GM12891 (cell line): ENCODE results near the gene STARD13.

Experiments
- DNase-seq: peaks from one replicate; pipeline ENCODE4 v3.0.0; 2011; ENCODE audit warnings: low spot score; ENCODE audit not compliant: insufficient read length
- FAIRE-seq: peaks from 2 replicates; lab custom pipeline; 2011; peaks lifted over from hg19 to GRCh38; lab: Jason Lieb, UNC
- PAX5 ChIP-seq: IDR thresholded peaks from 2 replicates; pipeline ENCODE4 v1.6.1; 2011; ENCODE audit warnings: low read length, moderate library complexity, mild to moderate bottlenecking; ENCODE audit not compliant: insufficient read depth, severe bottlenecking
- POLR2A ChIP-seq: IDR thresholded peaks from 2 replicates; pipeline ENCODE4 v1.6.1; 2011; ENCODE audit warnings: low read depth, low read length, control low read depth
- POLR2AphosphoS5 ChIP-seq: IDR thresholded peaks from 2 replicates; pipeline ENCODE4 v1.6.1; 2011; ENCODE audit warnings: low read depth, low read length, control low read depth
- POU2F2 ChIP-seq: IDR thresholded peaks from 2 replicates; pipeline ENCODE4 v1.6.1; 2011; ENCODE audit warnings: low read depth, mild to moderate bottlenecking, control low read depth, low read length, moderate library complexity
- SPI1 ChIP-seq: IDR thresholded peaks from 2 replicates; pipeline ENCODE4 v1.6.1; 2011; ENCODE audit warnings: low read depth, low read length, control low read depth
- TAF1 ChIP-seq: IDR thresholded peaks from 2 replicates; pipeline ENCODE4 v1.6.1; 2011; ENCODE audit warnings: low read depth, low read length, control low read depth

STARD13 gene

DNA sequence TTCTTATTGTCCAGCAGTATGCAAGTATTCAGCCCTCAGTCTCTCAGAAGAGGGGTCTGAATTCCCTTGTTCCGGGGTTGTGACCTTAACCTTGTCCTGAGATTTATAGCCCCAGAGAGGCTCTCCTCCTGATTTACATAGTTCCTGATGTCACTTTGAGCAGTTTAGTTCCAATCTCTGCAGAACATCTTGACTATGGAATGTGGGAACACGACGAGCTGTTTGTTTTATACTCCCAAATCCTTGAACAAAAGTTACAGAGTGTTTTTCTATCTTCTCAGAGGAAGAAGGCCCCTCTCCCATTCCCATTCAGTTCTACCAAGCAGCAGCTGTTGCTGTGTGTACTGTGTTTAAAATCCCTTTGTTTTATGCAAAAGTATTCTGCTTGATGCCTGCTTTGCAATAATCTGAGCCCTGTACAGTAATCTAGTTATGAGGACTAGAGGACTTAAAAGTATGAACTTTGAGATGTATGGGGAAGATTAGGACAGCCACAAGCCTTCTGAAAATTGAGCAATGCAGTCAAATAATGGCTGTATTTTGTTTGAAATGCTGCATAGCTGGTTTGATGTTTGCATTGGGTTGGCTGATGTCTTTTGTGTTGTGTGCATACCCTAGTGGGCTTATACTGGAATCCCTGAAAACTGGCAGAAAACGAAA lies 194.7 kb downstream of the STARD13 start:
- FAIRE-seq = no peak

DNA sequence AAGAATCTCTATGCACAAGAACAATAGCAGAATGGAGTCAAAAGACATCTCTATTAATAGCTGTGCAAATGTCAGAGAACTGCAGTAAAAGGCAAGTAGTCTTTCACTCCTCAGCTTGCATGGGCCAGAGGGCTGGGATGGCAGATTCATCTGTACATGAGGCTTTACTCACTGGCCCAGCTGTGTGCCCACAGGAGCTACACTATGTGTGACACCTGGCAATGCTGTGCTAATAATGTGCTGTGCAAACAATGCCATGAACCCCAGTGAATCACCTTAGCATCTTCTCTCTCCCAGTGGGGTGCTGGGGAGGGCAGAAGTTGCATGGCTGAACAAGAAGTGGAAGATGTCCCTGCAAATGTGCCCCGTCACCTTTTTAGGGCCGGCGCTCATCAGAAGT lies 196.2 kb downstream of the STARD13 start:
- DNase-seq = no peak
- FAIRE-seq = no peak
- no peak for TF ChIP-seq SPI1
- no peak for TF ChIP-seq PAX5
- TF ChIP-seq POLR2AphosphoS5 = no peak
- no peak for TF ChIP-seq POU2F2
- TF ChIP-seq POLR2A = no peak
- TF ChIP-seq TAF1 = no peak

More for the DNA sequence above, 194.7 kb downstream of the STARD13 start:
- TF ChIP-seq POLR2A = no peak
- no peak for TF ChIP-seq PAX5
- TF ChIP-seq TAF1 = no peak
- no peak for TF ChIP-seq POLR2AphosphoS5
- no peak for TF ChIP-seq POU2F2
- TF ChIP-seq SPI1 = no peak
- DNase-seq = no peak

DNA sequence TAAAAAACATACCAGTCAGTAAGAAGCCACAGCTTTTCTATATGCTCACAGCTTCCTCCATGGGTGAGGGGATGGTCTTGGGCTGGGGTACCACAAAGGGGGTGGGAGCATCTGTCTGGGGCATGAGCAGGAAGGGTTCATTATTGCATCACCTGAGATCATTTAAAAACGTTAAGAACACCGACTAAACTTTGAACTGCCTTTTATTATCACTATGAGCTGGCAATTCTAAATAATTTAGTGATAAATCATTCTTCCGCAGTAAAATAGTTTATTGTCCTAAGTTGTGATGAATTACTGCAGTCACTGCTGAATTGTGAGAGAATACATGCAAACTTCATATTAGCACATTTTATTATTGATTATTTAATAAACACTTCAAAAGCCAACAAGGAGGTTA lies 197.8 kb downstream of the STARD13 start:
- TF ChIP-seq POU2F2 (no peak), SPI1 (no peak), PAX5 (no peak), POLR2A (no peak), TAF1 (no peak), POLR2AphosphoS5 (no peak)
- DNase-seq (no peak), FAIRE-seq (no peak)

DNA sequence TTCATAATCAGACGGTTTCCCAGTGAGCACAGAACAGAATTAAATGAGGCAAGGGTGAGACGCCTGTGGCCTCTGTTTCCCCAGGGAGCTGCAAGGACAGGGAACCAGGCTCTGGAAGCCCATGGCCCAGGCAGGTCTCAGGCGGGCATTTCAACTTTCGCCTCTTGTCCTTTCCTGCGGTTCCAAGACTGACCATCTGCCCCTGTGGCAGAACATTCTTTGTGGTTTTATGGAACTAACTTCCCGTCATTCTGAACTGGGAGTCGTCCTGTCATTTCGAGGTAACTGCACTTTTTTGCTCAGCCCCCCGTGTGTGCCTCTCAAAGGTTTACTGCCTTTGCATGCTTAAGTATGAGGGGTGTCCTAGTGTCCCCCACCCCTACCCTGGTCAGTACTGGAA lies 198.5 kb downstream of the STARD13 start:
- no peak for TF ChIP-seq POLR2A
- TF ChIP-seq TAF1 = no peak
- no peak for TF ChIP-seq SPI1
- TF ChIP-seq POU2F2 = no peak
- TF ChIP-seq PAX5 = no peak
- TF ChIP-seq POLR2AphosphoS5 = no peak
- FAIRE-seq (no peak), DNase-seq (no peak)

DNA sequence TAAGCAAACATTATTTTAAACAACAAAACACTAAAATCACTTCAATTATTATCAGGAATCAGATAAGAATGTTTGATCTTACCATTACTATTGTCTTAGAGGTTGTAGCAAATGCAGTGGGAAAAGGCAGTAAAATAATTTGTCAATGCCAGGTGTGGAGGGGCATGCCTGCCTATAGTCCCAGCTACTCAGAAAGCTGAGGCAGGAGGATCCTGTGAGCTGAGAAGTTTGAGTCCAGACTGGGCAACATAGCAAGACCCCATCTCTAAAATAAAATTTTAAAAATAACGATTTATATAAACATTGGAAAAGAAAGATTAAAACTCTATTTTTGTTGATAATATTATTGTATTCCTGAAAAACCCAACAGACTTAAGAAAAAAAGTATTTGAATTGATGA lies 202.5 kb downstream of the STARD13 start:
- DNase-seq (no peak), FAIRE-seq (no peak)
- TF ChIP-seq SPI1 = no peak
- no peak for TF ChIP-seq TAF1
- TF ChIP-seq POLR2AphosphoS5 = no peak

DNA sequence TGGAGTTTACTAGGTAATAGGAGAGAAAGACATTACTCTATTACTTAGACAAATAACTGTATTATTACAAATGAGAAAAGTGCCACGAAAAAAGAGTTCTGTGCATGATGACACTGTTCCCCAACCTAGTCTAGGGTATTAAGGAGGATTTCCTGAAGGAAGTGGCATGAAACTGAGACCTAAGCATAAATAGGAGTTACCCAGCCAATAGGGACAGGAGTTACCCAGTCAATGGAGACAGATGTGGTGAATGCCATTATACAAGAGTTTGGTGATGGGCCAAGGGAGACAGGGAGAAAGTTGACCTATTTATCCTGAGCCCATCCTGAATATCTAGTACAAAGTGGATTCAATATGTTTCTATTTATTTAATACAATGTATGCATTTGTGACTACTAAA lies 203.9 kb downstream of the STARD13 start:
- DNase-seq (no peak), FAIRE-seq (no peak)
- TF ChIP-seq POU2F2 (no peak), TAF1 (no peak), PAX5 (no peak)

DNA sequence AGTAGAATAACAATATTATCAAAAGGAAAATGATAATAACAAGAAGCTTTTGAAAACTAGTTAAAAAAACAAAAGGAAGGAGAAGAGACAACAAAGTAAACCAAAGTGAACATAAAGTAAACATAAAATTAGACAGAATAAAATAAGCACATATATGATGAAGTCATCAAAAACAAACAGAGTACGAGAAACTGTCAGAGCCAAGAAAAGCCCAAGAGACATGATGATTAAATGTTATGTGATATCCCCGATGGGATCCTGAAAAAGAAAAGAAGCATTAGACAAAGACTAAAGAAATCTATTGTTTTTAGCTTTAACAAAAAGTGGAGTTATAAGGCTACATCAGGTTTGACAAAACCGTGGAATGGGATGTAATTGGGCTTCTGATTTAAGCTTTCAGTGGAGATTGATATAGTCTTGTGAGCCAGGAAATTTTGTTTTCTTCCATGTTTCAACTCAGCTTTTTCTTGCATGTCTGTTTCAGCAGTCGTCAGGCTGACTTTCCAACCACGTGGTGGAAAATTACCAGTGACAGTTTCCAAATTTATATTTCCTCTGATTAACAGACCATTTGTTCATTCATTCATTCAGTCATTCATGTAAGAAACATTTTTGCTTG lies 204.5 kb downstream of the STARD13 start:
- DNase-seq (no peak), FAIRE-seq (no peak)
- no peak for TF ChIP-seq TAF1
- no peak for TF ChIP-seq SPI1
- no peak for TF ChIP-seq POU2F2
- TF ChIP-seq PAX5 = no peak
- no peak for TF ChIP-seq POLR2AphosphoS5
- TF ChIP-seq POLR2A = no peak

DNA sequence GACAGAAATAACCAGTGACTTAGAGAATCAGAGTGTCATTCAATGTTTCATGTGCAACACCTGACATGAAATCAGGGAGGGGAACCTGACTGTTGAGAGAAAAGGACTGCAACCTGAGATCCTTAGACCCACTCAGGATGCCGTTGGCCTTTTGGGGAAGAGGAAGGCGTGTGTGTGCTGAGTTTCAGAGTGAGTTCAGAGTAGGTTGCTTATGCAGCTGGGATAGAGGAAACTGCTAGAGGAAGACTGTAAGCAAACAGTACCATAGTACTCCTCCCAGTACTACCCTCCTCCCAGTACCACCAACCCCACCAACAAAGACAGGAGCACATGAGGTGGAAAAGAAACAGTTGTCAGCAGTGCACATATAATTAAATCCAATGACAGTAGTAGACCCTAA lies 205.6 kb downstream of the STARD13 start:
- no peak for TF ChIP-seq POLR2AphosphoS5
- TF ChIP-seq SPI1 = peak; percentile 26; the same call in 1 of the 2 replicates
- FAIRE-seq = peak; percentile 69
- DNase-seq = no peak

DNA sequence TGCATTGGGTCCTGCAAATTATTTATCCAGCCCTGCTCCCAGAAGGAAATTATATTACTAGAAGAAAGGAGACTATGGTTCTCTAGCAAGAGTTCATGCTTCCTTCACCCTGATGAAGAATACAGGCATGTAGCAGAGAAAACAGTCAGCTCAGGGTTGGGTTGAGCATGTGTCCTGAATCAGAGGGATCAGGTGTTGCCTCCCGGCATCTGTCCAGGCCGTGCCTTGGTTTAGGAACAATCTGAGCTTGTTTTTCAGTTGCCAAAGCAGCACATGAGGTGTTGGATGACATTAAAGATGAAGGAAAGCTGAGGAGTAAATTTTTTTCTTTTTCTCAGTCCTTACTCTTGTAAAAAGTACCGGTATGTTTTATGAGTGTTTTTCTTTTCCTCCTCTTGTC lies 207.3 kb downstream of the STARD13 start:
- FAIRE-seq (no peak), DNase-seq (no peak)
- TF ChIP-seq SPI1 = no peak
- no peak for TF ChIP-seq POLR2A
- no peak for TF ChIP-seq PAX5
- no peak for TF ChIP-seq TAF1
- TF ChIP-seq POLR2AphosphoS5 = no peak
- TF ChIP-seq POU2F2 = no peak

DNA sequence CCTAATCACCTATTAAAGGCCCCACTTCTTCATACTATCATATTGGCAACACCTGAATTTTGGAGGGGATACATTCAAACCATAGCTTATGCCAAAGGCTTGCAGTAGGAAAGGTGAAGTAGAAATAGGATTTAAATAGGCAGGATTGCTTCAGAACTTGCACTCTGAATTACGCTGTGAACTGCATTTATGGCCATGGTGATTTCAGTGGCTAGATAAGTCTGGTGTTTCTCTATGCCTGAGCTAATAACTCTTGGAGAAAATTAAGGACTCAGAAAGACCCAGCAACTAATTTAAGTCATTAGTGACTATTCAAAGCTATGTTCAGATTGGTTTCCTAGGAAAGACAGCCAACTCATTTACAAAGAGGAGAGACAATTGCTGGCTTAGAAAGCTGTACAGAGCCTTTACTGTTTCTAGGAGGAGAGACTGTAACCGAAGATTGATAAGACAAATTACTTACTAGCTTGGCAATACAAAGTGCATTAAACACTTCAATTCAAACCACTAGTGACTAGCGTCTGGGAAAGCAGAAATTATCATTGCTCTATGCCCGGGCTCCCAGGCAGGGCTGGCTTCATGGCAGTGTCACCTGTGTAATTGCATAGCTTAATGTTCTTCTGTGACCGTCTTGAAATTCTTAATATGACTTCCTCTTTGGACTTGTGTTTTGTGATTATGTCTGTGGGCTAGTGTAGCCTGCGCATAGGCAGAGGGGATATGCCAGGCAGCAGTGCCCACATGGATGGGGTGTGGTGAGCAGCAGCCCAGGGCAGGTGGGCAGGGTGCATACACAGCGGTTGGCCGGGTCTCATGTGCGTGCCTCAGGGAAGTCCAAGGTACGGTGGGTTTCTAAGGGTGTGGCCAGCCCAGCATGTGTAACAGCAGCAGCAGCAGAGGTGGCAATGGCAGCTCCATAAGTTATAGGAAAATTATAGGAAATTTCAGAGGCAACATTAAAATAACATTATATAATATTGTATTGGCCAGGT lies 209.3 kb downstream of the STARD13 start:
- no peak for FAIRE-seq
- no peak for TF ChIP-seq SPI1
- TF ChIP-seq PAX5 = no peak
- no peak for TF ChIP-seq TAF1
- no peak for TF ChIP-seq POLR2AphosphoS5
- TF ChIP-seq POLR2A = no peak
- no peak for TF ChIP-seq POU2F2

More for the DNA sequence above, 209.3 kb downstream of the STARD13 start:
- no peak for DNase-seq
